GM21737 (cell line): Measurements from ENCODE around the gene UQCRC2.
A peak's percentile ranks its signal among the peaks of the same experiment; 100 is the strongest.
"Not testable (repeated sequence)": the region's sequence is repeated elsewhere in the genome, so short reads cannot be mapped to it uniquely, and the experiment has no call there.

Experiments
- ATAC-seq: cut with Tn5 transposase; IDR thresholded peaks from one replicate; pipeline ENCODE4 v1.9.1; 2021; ENCODE audit warnings: mild to moderate bottlenecking, moderate library complexity; ENCODE audit not compliant: unreplicated experiment

UQCRC2 gene

GRCh38 chr16:21952793-21953540, at the start of gene UQCRC2:
TSS of gene UQCRC2 (plus strand) at chr16:21953361. CDS start at chr16:21953424, 63 bp downstream.
- ATAC-seq = peak; percentile 81

- ATAC-seq = not testable (repeated sequence)
Observed at GRCh38 chr16:21932650-21933049, 20.5 kb upstream of the UQCRC2 start.

GRCh38 chr16:21933316-21933715, 19.8 kb upstream of the UQCRC2 start:
- not testable (repeated sequence) for ATAC-seq

GRCh38 chr16:21933790-21934189, 19.4 kb upstream of the UQCRC2 start:
- ATAC-seq = not testable (repeated sequence)

GRCh38 chr16:21936216-21936615, 16.9 kb upstream of the UQCRC2 start:
- ATAC-seq = not testable (repeated sequence)

GRCh38 chr16:21937336-21937829, 15.8 kb upstream of the UQCRC2 start:
- ATAC-seq = no peak

GRCh38 chr16:21940570-21940969, 12.6 kb upstream of the UQCRC2 start:
- ATAC-seq = no peak

- no peak for ATAC-seq
Observed at GRCh38 chr16:21943571-21943970, 9.6 kb upstream of the UQCRC2 start.

- ATAC-seq = no peak
Observed at GRCh38 chr16:21946889-21947635, 6.1 kb upstream of the UQCRC2 start.

GRCh38 chr16:21949713-21950260, 3.4 kb upstream of the UQCRC2 start:
- no peak for ATAC-seq

GRCh38 chr16:21950782-21951521, 2.2 kb upstream of the UQCRC2 start:
- ATAC-seq = no peak

GRCh38 chr16:21952040-21952792, 945 bp upstream of the UQCRC2 start:
- ATAC-seq = peak; percentile 33

GRCh38 chr16:21953541-21953902, 361 bp downstream of the UQCRC2 start:
- ATAC-seq = peak; percentile 18

- no peak for ATAC-seq
Observed at GRCh38 chr16:21957714-21958346, 4.7 kb downstream of the UQCRC2 start.

- ATAC-seq = no peak
Observed at GRCh38 chr16:21959050-21959449, 5.9 kb downstream of the UQCRC2 start.

- no peak for ATAC-seq
Observed at GRCh38 chr16:21962475-21962874, 9.3 kb downstream of the UQCRC2 start.

- ATAC-seq = no peak
Observed at GRCh38 chr16:21963887-21964286, 10.7 kb downstream of the UQCRC2 start.

- ATAC-seq = no peak
Observed at GRCh38 chr16:21964353-21964752, 11.2 kb downstream of the UQCRC2 start.

GRCh38 chr16:21971856-21972255, 18.7 kb downstream of the UQCRC2 start:
- no peak for ATAC-seq

GRCh38 chr16:21973945-21974344, 20.8 kb downstream of the UQCRC2 start:
- no peak for ATAC-seq
